OCI-M2 (cell line): ENCODE results near the gene ALS2CL.
"Not testable (repeated sequence)": the region's sequence is repeated elsewhere in the genome, so short reads cannot be mapped to it uniquely, and the experiment has no call there.

Source experiments
- DNase-seq: peaks from one replicate; lab custom pipeline; 2025; ENCODE audit not compliant: unreplicated experiment; lab: John Stamatoyannopoulos, UW

ALS2CL gene

GRCh38 chr3:46693038-46693891 lies at the start of gene ALS2CL:
TSS of gene ALS2CL (minus strand) at chr3:46693679. CDS start at chr3:46689440, 4,239 bp downstream.
- no peak for DNase-seq

GRCh38 chr3:46742992-46743585 lies 49.6 kb upstream of the ALS2CL start:
- DNase-seq = no peak

GRCh38 chr3:46739565-46739964 lies 46.1 kb upstream of the ALS2CL start:
- not testable (repeated sequence) for DNase-seq

DNA sequence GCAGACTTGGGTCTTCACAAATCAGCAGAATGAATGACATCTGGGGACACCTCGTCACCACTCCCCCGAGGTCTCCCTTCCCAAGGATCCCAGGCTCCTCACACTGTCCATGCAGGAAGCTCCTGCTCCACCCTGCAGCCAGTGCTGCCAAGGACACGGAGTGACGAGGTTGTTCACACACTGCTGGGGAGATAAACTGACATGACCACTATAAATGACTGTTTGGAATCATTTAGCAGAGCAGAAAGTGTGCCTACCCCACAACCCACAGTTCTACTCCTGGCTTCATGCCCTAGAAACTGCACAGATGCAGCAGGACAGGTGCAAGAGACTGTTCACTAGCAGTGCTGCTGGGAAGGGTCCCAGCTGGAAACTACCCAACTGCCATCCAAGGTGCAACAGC lies 43.9 kb upstream of the ALS2CL start:
- DNase-seq = no peak

DNA sequence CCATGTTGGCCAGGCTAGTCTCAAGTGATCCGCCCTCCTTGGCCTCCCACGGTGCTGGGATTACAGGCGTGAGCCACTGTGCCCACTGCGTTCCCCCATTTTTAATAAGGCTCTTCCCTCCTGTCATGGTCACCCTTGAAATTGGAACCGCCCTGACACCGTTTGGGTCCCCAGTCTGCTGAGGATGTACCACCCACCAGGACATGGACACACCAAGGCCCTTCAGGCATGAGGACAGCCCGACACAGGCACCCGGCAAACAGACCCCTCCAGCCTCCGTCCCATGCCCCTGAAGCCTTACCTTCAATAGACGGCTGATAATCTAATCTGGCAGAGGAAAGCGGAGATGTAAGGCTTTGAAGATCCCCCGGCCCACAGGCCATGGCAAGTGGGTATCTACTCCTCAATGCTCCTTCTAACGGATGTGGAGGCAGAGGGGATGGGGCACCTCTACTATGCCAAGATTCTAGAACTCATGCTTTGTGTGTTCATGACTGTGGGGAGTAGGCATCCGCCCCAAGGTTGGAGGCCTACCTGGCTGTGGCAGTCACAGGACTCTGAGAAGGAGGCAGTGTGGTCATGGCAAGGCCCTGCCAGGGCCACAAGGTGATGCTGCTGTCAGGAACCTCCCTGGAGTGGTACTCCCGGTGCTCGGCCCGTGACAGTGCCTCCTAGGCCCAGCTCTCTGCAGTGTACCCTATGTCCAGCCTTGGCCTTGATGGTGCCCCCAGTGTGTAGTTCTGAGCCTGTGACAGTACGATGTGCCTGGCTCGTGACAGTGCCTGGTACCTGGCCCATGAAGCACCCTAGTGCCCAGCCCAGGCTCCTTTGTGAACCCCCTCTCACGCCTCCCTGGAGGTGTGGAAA lies 42.8 kb upstream of the ALS2CL start:
- no peak for DNase-seq

- no peak for DNase-seq
Measured at GRCh38 chr3:46734773-46735172, 41.3 kb upstream of the ALS2CL start.

GRCh38 chr3:46733026-46733800 lies 39.7 kb upstream of the ALS2CL start:
- DNase-seq = no peak

GRCh38 chr3:46731795-46732194 lies 38.3 kb upstream of the ALS2CL start:
- no peak for DNase-seq

DNA sequence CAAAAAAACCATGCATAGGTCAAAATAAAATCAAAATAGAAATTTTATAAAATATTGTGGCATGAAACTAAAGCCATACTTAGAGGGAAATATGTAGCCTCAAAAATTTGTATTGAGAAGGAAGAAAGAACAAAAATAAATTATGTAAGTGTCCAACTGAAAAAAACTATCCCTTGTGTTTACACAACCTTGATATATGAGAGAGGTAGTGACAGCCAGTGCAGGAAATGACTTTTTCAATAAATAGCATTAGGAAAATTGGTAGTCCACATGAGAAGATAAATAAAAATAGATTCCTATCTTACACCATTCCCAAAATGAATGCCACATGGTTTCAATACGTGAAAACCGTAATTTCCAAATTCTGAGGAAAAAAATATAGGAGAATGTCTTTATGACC lies 37.3 kb upstream of the ALS2CL start:
- DNase-seq = no peak

DNA sequence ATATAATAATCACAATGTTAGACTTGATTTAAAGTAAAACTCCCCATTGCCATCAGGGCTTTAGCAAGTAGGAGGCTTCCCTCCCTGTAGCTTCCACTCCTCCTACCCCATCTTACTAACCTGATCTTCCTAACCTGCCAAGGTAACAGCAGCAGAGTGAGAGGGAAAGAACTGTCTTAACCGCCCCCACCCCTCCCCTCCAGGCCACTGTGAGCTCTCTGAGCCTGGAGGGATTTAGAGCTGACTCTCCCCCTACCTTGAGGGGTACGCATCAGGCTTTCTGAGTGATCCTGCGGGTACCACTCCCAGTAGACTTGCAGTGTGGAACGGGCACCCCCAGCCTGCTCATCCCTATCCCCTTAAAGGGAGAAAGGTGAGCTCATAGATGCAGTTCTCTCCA lies 35.6 kb upstream of the ALS2CL start:
- DNase-seq = no peak

- DNase-seq = no peak
Measured at GRCh38 chr3:46725621-46726314, 32.3 kb upstream of the ALS2CL start.

DNA sequence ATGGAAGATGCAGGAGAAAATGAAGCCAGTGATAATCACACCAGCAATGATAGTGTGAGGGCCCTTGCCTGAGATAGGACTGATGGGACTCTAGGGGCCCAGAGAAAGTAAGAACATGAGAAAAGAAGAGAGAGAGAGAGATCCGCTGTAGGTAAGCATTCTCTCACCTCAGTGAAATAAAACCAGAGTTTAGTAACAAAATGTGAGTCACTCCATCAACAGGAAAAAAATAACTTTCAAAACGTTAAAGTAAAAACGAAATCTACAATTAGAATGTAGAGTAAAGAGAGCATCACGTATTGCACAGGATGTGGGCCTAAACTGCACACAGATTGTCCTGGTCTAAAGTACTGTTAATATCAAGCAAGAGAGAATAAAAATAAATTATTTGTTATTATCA lies 30.9 kb upstream of the ALS2CL start:
- no peak for DNase-seq

DNA sequence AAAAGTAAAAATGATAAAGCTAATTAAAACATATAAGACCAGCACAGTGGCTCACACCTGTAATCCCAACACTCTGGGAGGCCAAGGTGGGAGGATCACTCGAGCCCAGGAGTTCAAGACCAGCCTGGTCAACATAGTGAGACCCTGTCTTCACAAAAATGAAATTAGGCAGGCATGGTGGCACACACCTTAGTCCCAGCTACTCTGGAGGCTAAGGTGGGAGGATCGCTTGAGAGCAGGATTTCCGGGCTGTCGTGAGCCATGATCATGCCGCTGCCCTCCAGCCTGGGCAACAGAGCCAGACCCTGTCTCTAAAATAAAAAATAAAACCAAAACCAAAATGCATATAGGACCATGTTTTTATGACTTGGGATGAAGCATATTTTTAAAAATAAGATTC lies 29.0 kb upstream of the ALS2CL start:
- DNase-seq = no peak

DNA sequence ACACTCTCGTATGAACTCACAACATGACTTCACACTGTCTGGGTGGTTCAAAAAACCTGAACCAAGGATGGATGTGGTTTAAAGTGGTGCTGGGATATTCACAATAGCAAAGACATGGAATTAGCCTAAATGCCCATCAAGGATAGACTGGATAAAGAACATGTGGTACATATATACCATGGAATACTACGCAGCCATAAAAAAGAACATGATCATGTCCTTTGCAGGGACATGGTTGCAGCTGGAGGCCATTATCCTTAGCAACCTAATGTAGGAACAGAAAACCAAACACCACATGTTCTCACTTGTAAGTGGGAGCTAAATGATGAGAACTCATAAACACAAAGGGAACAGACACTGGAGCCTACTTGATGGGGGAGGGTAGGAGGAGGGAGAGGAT lies 27.5 kb upstream of the ALS2CL start:
- DNase-seq = no peak

DNA sequence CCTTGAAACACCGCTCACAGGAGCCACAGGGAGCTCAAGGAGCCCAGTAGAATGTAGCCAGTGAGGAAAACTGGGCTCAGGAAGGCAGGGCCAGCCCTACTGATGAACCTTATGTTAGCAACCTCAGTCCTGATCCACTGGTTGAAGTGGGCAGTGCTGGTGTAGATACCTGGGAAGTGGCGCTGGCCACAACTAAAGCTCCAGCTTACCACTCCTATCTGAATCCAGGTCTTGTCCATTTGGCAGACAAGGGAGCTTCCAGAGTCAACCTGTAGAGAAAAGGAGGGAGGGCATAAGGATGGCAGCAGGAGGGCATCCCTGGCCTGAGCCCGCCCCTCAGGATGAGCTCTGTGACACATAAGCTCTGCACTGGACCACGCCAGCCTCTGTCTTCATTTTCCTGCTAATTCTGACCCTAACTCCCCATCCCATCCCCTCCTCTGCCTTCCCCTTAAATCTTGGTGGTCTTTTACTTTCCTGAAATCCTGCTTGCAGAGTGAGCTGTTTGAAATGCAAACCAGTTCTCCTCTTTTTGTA lies 26.3 kb upstream of the ALS2CL start:
- DNase-seq = no peak

- DNase-seq = no peak
Measured at GRCh38 chr3:46719044-46719565, 25.6 kb upstream of the ALS2CL start.

GRCh38 chr3:46717447-46718231 lies 24.2 kb upstream of the ALS2CL start, which contains the start of gene PRSS50:
TSS of gene PRSS50 (minus strand) at chr3:46717869. CDS start at chr3:46717824, 45 bp downstream.
- DNase-seq = no peak

- DNase-seq = no peak
Measured at GRCh38 chr3:46716461-46717441, 23.3 kb upstream of the ALS2CL start.
